Cardiac septum (tissue), 1 donor: ENCODE results near the gene ESPNL. TPM values are rescaled to one million over a fixed set of nuclear protein-coding genes. Genes with fewer than 3 reads are reported as not detected.

Experiments
- DNase-seq: peaks from one replicate; pipeline ENCODE4 v3.0.0-alpha.2; 2020; ENCODE audit warnings: low spot score
- intact Hi-C: fragments of 100-400 bp; cut with DNase I; formaldehyde crosslinking; loops from one replicate; pipeline ENCODE4 v1.14.0; 2022
- total RNA-seq: library from RNA; stranded (reverse); fragmentation: NEBNext Ultra II Directional; extraction: Animal tissue kit (Norgen Biotek cat#: 25700); gene quantifications from one replicate; pipeline ENCODE4 v1.2.1, GENCODE V29; 2021
- donor health status: DM: no; HTN: no; CAD: no.

ESPNL gene
- total RNA-seq, 1 donor from 2014 or later: 0.08 TPM

- intact Hi-C loops: loop anchor here (10.0 kb wide), 1 partner anchor 175 kb away; the partner anchor contains the start of gene HES6
- DNase-seq: no peak
Measured at GRCh38 chr2:238069877-238070276, 30.3 kb upstream of the ESPNL start.

- DNase-seq: no peak
- intact Hi-C loops: no loop called here
Measured at GRCh38 chr2:238075397-238075796, 24.7 kb upstream of the ESPNL start.

- DNase-seq: no peak
- intact Hi-C loops: no loop called here
Measured at GRCh38 chr2:238077292-238077691, 22.8 kb upstream of the ESPNL start.

- no peak for DNase-seq
- intact Hi-C loops: no loop called here
Measured at GRCh38 chr2:238079874-238080327, 20.2 kb upstream of the ESPNL start.

- DNase-seq: no peak
Measured at GRCh38 chr2:238080518-238080917, 19.6 kb upstream of the ESPNL start.

GRCh38 chr2:238081150-238081549, 19.0 kb upstream of the ESPNL start:
- intact Hi-C loops: no loop called here

More at GRCh38 chr2:238080518-238080917, 19.6 kb upstream of the ESPNL start:
- intact Hi-C loops: no loop called here

GRCh38 chr2:238081561-238081960, 18.6 kb upstream of the ESPNL start:
- intact Hi-C loops: no loop called here

More at GRCh38 chr2:238081150-238081549, 19.0 kb upstream of the ESPNL start:
- no peak for DNase-seq

GRCh38 chr2:238082151-238082550, 18.0 kb upstream of the ESPNL start:
- intact Hi-C loops: no loop called here
- no peak for DNase-seq

More at GRCh38 chr2:238081561-238081960, 18.6 kb upstream of the ESPNL start:
- no peak for DNase-seq

GRCh38 chr2:238082827-238083226, 17.3 kb upstream of the ESPNL start:
- intact Hi-C loops: no loop called here
- DNase-seq: no peak

GRCh38 chr2:238083919-238084318, 16.2 kb upstream of the ESPNL start:
- no peak for DNase-seq
- intact Hi-C loops: no loop called here

- no peak for DNase-seq
Measured at GRCh38 chr2:238084761-238085160, 15.4 kb upstream of the ESPNL start.

GRCh38 chr2:238085899-238086298, 14.2 kb upstream of the ESPNL start:
- intact Hi-C loops: no loop called here
- no peak for DNase-seq

More at GRCh38 chr2:238084761-238085160, 15.4 kb upstream of the ESPNL start:
- intact Hi-C loops: no loop called here

- DNase-seq: no peak
Measured at GRCh38 chr2:238087211-238087610, 12.9 kb upstream of the ESPNL start.

GRCh38 chr2:238090887-238091286, 9.3 kb upstream of the ESPNL start:
- intact Hi-C loops: no loop called here
- no peak for DNase-seq

More at GRCh38 chr2:238087211-238087610, 12.9 kb upstream of the ESPNL start:
- intact Hi-C loops: no loop called here

GRCh38 chr2:238091436-238092060, 8.6 kb upstream of the ESPNL start:
- intact Hi-C loops: no loop called here
- DNase-seq: no peak

- intact Hi-C loops: no loop called here
- no peak for DNase-seq
Measured at GRCh38 chr2:238092486-238093035, 7.6 kb upstream of the ESPNL start.

- DNase-seq: no peak
- intact Hi-C loops: no loop called here
Measured at GRCh38 chr2:238093181-238094140, 6.7 kb upstream of the ESPNL start.

GRCh38 chr2:238094438-238095022, 5.6 kb upstream of the ESPNL start:
- no peak for DNase-seq
- intact Hi-C loops: no loop called here

GRCh38 chr2:238095143-238095542, 5.0 kb upstream of the ESPNL start:
- no peak for DNase-seq
- intact Hi-C loops: no loop called here
